GM21515 (cell line): ENCODE measurements around the gene SORCS3.

Experiments used
- ATAC-seq: cut with Tn5 transposase; IDR thresholded peaks from one replicate; pipeline ENCODE4 v1.9.1; 2021; ENCODE audit not compliant: unreplicated experiment

The SORCS3 gene

DNA sequence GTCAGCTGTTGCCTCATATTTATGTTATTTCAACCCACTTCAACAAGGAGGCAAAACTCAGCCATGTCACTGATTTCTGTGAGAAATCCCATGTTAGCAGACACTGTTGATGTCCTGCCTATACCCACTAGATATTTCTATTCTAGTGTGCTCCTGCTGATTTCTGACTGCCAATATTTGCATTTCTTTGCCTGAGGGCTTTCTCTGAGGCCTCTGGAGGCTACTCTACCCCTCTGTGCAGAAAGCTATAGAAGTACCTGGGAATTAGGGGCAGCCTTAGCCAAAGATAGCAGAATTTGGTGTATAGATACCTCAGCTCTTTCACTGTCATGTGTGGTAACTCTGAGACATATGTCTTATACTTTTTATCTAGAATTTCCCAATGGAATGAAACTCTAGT is 348.8 kb downstream of the SORCS3 start:
- no peak for ATAC-seq

- no peak for ATAC-seq
These were observed 352.0 kb downstream of the SORCS3 start for GRCh38 chr10:104993085-104993484.

DNA sequence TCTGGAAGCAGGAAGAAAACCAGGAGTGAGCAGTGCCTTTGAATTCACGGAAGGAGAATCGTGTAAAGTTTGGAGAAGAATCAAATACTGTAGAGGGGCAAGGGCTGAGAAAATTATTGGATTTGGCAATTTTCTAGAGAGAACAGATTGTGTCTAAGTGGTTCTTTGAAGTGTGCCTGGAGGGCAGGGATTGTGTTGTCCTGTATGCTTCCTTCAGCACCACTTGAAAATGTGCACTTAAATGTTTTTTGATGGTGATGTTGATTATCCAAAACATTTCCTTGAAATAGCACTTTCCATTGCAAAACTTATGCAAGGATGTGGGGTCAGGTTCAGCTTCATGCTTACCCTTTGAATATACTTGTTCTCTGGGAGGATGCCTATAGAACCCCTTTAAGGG is 360.2 kb downstream of the SORCS3 start:
- ATAC-seq = no peak

GRCh38 chr10:105010411-105011121 is 369.5 kb downstream of the SORCS3 start:
- ATAC-seq = no peak

GRCh38 chr10:105017116-105017515 is 376.0 kb downstream of the SORCS3 start:
- ATAC-seq = no peak

- ATAC-seq = no peak
These were observed 376.6 kb downstream of the SORCS3 start for GRCh38 chr10:105017691-105018090.

GRCh38 chr10:105023211-105024111 is 382.4 kb downstream of the SORCS3 start:
- no peak for ATAC-seq

- ATAC-seq = no peak
These were observed 383.1 kb downstream of the SORCS3 start for GRCh38 chr10:105024184-105024583.

- no peak for ATAC-seq
These were observed 384.0 kb downstream of the SORCS3 start for GRCh38 chr10:105025092-105025491.

DNA sequence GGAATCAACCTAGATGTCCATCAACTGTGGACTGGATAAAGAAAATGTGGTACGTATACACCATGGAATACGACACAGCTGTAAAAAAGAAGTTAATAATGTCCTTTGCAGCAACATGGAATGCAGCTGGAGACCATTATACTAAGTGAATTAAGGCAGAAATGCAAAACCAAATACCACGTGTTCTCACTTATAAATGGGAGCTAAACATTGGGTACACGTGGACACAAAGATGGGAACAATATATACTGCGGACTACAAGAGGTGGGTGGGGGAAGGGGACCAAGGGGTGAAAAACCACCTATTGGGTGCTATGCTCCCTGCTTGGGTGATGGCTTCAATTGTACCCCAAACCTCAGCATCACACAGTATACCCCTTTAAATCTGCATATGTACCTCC is 385.5 kb downstream of the SORCS3 start:
- no peak for ATAC-seq

GRCh38 chr10:105029286-105029685 is 388.2 kb downstream of the SORCS3 start:
- no peak for ATAC-seq

GRCh38 chr10:105037022-105037421 is 395.9 kb downstream of the SORCS3 start:
- no peak for ATAC-seq

DNA sequence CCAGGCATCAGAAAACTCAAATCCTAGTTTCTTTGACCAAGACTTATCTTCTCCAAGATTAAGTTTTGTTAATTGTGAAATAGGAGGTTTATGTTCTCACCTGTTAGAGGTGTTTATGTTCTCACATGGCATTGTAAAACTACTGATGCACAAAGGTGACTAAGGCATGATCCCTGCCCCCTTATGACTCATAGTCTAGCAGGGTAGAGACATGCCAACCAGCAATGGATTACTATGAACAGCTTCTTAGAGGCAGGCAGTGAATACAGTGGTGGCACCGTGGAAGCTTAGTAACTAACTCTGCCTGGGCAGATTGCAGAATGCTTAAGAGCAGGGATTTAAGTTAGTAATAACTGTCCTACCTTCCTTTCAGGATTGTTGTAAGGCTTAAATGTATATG is 400.9 kb downstream of the SORCS3 start:
- ATAC-seq = no peak

DNA sequence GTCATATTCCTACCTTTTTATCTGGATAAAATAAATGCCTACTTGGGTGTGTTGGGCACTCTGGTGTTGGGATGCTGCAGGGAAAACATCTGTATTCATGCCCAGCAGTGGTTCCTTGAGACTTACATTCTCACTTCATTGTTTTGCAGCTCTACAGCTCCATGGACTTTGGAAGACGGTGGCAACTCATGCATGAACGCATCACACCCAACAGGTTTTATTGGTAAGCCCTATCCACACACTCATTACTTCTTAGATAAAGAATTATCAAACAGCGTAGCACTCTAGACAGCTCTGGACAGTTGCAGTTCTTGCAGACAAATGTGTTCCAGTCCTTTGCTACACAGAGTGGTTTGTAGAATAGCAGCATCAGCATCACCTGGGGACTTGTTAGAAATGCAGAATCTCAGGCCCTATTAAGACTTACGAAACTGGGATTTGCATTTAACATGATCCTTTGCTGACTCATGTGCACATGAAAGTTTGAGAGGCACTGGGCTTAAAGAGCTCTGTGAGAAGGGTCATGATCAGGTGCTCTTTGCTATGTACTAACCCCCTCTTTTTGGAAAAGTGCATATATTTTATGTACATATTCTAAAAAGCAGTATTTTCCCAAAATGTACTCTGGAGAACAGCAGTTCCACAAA is 401.9 kb downstream of the SORCS3 start:
- ATAC-seq = no peak

GRCh38 chr10:105044902-105045301 is 403.8 kb downstream of the SORCS3 start:
- no peak for ATAC-seq

DNA sequence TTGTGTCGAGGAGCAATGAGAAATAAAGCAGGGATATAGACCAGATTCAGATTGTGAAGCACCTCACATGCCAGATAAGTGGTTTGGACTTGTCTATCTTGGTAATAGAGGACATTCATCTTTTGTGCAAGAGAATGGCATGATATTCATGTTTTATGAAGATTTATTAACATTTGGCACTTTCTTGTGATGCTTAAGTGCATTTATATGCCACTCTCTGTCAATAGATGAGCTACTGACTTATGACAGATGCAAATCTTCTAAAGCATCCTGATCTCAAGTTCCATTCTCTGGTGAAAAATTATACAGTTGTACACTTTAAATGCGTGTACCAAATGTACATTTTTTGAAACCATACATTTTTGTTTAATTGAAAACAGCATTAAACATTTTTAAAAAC is 415.3 kb downstream of the SORCS3 start:
- ATAC-seq = no peak

DNA sequence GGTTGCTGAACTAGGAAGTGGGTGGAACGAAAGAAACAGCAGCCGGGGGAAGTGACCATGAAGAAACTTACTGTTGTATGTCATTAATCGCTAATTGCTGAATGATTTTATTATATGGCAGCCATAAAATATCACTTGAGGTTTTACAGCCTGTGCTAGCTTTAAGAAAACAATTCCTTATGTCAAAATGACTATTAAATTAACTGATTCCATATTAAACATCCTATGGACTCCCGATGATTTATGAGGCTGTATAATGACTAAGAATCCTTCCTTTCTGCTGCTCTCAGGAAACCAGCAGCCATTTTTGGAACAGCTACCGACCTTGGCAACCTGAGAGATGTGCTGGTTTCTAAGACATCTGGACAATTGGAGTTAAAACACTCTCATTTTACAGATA is 421.9 kb downstream of the SORCS3 start:
- no peak for ATAC-seq

DNA sequence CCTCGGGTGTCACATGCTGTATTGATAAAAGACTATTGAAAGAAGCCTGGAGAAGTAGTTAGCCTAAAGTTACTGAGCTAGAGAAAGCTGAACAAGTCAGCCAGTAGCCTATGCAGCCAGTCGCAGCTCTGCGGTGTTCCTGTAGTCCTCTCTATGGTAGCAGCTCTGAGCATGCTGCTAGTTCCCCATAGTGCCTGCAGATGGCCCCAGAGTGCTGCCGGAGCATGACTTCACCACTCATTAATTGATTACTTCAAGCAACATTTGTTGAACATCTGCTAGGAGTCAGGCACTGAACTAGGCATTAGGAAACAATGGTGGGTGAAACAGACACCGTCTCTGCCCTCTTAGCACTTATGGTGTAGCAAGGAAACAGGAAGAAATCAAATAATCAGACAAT is 422.7 kb downstream of the SORCS3 start:
- no peak for ATAC-seq

DNA sequence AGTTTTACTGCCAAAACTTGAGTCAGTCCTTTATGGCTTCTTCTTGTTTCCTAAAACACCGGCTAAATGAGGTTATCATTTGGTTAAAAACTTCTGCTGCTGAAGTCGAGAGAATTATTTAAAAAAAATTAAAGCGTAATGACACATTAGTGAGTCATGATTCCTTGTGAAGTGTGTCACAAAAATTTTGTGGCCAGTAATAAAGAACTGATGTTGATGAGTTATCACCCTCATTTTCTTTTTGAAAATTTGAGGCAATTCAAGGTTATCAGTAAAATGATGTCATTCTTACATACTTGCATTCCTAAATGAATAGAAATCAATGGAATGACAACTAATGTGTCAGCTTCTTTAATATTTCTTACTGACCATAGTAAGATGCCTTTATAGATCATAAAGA is 427.4 kb downstream of the SORCS3 start:
- ATAC-seq = no peak

- no peak for ATAC-seq
These were observed 429.2 kb downstream of the SORCS3 start for GRCh38 chr10:105070249-105070648.

DNA sequence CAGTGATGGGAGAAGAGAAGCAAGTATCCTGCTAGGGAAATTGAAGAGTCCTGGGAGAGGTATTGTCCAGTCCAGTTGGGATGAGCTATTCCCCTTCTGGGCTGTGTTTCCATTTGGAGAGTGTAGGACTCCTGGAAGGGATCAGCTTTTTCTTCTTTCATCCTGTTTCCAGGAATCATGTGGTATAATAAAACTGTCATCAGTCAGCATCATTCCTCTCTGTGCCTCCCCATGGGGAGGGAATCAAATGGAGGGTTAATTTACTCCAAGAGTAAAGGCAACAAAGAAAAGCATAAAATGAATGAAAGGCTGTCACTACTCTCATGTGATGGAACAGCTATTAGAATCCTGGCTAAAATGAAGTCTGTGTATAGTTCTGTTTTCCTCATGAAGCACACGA is 429.9 kb downstream of the SORCS3 start:
- ATAC-seq = no peak

DNA sequence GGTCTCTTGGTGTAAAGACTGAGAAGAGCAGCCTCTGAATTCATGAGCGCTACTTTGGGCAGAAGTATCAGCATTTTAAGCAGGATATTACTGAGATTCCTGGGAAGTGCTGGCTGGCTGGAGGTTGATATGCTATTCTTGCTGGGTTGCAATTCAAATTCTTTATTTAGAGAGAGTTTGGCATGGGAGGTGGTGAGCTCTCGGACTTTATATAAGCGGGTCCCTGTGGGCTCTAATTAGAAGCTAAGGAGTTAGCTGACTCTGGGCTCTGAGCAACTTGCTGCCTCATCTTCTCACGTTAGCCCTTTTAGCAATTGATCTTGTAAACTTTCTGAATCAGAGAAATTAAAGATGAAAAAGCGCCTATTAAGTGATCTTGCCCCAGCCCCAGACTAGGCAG is 430.9 kb downstream of the SORCS3 start:
- no peak for ATAC-seq
